ENCODE measurements around the gene BCL10.

BCL10 gene

DNA sequence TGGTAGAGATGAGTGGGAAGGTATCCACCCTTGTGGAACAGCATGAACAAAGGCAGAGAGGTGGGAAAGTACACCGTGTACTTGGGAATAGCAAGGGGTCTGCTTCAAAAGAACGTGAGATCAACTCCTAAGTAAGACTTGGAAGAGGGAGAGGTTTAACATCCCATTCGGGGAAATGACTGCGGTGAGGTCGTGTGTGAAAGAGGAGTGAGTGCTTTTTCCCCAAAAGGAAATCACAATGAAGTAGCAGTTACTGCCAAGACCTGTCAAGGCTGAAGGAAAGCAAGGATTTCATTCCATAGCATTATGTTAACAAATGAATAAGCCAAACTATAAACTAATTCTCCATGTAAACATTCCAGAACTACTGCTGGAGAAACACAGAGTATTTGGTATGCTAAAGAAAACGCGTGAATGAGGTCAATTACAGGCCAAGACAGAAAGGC is 55.7 kb downstream of the BCL10 start:
- no peak for DNase-seq (ENCODE audit: low read depth)

DNA sequence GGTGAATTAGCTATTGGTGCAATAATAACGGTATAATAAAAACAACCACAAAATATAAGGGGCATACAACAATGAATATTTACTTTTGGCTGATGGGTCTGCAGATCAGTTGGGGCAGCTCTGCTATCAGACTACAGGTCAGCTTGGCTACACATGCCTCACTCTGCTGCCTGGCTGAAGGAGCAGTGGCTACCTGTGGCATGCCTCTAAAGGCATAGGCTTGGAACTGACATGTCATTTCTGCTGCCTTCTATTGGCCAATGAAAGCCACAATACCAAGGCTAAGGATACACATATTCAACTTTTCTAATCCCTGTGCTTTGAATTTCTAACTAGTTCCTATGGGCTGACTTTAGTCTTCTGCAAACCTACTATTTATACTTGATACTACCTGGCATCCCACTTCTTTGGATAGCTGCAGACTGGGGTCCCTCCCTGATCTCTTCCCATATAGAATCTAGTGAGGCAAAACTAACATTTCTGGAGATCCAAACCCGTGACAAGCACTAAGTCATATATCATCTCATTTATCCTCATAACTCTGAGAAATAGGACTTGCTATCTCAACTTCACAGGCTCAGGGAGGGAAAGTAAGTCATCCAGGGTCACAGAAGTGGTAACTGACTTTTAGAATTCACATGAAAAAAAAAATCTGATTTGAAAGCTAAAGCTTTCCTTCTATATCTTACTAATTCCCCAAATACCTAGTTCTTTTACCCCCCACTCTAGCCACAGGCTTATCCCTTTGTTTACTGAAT is 56.4 kb downstream of the BCL10 start:
- no peak for DNase-seq (ENCODE audit: low read depth)

DNA sequence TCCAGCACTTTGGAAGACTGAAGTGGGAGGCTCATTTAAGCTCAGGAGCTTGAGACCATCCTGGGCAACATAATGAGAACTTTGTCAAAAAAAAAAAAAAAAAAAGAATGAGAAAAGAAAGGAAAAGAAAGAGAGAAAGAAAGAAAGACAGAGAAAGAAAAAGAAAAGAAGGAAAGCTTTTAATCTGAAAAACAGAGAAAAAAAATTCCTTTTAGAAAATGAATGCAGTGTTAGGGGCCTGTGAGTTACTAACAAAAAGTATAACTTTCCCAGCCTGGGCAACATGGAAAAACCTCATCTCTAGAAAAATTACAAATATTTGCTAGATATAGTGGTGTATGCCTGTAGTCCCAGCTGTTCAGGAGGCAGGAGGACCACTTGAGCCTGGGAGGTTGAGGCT is 59.7 kb downstream of the BCL10 start:
- DNase-seq (ENCODE audit: low read depth), result no peak

Data from stimulated activated CD8-positive, alpha-beta memory T cell treated with anti-CD3 and anti-CD28 coated beads, Interleukin-15, amount 100 ng/mL, for 1 hour (primary cell).